Thoracic aorta endothelial cell (primary cell): ENCODE data around the gene PNRC1. TPM values are rescaled to one million over a fixed set of nuclear protein-coding genes. Genes with fewer than 3 reads are reported as not detected.

ENCODE experiments used
- small RNA-seq: library from RNA; depleted of rRNA; stranded (forward); fragments of <200 nt; gene quantifications from one replicate; pipeline ENCODE3, GENCODE V24; 2012
- total RNA-seq: library from RNA; depleted of rRNA; stranded (reverse); fragments of >200 nt; gene quantifications from 2 replicates; pipeline ENCODE4 v1.2.3, GENCODE V29; 2012

PNRC1 gene
- total RNA-seq, result 92.8 and 97.1 TPM in 2 replicates

DNA sequence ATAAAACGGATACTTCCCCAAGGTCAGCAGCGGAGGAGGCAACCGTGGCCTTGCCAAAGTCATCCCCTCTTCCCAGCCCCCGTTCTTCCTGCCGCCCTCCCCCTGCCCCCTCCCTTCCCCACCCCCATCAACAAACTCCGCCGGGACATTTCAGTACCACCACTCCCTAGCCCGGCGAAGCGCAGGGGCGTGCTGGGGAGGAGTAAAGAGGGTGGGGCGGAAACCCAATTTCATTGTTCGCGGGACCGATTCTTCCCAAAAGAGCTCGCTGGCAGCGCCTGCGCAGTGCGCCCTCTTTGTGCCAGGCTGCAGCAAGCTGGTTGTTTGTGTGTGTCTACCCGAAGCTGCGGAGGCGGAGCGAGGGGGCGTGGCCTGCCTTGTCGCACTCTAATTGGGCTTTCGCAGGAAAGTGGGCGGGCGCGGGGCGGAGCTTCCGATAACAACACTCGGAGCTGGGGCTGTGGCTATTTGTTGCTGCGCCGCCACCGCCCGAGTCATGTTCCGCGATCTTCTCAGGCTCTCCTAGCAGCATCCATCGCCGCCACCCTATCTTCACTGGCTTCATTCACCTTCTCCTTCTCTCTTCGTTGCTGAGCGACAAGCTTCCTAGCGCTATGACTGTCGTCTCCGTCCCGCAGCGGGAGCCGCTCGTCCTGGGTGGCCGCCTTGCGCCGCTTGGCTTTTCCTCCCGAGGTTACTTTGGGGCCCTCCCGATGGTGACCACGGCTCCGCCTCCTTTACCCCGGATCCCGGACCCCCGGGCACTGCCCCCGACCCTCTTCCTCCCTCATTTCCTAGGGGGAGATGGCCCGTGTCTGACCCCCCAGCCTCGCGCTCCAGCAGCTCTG lies at the start of gene PNRC1:
Gene PNRC1 (plus strand): TSS at position 471 of the 848 bp plus-strand sequence. CDS start 144 bp downstream, at position 615.

DNA sequence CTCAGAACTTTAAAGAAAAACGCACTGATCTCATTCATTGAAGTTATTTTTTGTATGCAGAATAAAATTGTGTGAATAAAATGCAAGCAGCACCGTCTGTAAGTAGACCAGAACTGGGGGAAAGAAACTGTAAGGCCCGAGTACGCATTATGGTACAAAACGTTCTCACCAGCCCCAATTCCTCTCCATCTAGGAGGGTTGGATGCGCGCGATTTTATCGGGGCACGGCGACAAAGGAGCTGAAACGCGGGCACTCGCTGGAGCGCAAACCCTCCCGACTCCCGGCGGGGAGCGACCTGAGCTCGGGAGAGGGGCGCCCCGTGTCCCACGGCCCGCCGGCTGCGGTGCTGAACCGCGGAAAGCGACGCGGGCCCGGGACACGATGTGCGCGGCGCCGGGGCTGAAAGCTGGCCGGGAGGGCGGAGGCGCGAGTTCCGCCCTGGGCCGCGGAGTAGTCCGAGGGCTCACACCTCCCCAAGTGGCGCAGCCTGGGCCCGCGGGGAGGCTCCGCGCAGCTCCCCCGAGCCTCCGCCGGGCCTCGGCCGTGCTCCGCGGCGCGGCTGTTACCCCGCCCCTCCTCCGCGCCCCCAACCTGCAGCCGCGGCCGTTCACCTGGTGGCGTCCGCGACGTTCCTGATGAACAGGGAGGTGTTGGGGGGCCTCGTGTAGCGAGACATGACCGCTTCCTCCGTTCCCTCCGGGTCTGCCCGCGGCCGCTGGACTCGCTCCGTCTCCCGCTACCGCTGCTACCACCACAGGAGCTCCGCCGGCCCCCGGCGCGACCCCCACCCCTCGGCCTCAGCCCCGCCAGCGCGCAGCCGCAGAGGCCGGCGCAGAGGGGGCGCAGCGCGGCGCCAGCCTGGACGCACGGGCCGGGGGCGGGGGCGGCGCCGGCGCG lies 36.9 kb downstream of the PNRC1 start, which contains the start of gene SRSF12:
Gene SRSF12 (minus strand): TSS at position 861 of the 898 bp plus-strand sequence. CDS start 184 bp downstream, at position 677.

Small RNA genes within 50 kb of the gene (small RNA-seq; reads per million reads assigned to genes)
- gene RN7SL336P (not detected), gene RNU2-61P (1.4 reads per million, percentile 34 among the genes with 10 or more reads in this experiment)

Other genes starting within 250 kb of the PNRC1 start
- 36.3 and 39.8 TPM in 2 replicates for gene RNGTT, start 117.1 kb upstream of the PNRC1 start, total RNA-seq
- gene SRSF12, start 37.3 kb downstream of the PNRC1 start, total RNA-seq, result under 0.01 and 0.36 TPM in 2 replicates
- gene PM20D2, start 65.3 kb downstream of the PNRC1 start, total RNA-seq, result 20.7 and 22.7 TPM in 2 replicates
- not detected in 2 replicates for gene GABRR1, start 136.6 kb downstream of the PNRC1 start, total RNA-seq
- gene GABRR2, start 234.5 kb downstream of the PNRC1 start, total RNA-seq, result 0.27 and 0.86 TPM in 2 replicates